GM21390 (cell line): ENCODE data around the gene SMPD3.

ENCODE experiments used
- ATAC-seq: cut with Tn5 transposase; IDR thresholded peaks from one replicate; pipeline ENCODE4 v1.9.1; 2021; ENCODE audit not compliant: unreplicated experiment

The SMPD3 gene

GRCh38 chr16:68384288-68385161 lies 63.8 kb downstream of the SMPD3 start:
- ATAC-seq, result no peak

GRCh38 chr16:68383858-68384257 lies 64.5 kb downstream of the SMPD3 start:
- ATAC-seq, result no peak

- ATAC-seq, result no peak
Observed at GRCh38 chr16:68382296-68382718, 66.0 kb downstream of the SMPD3 start.

GRCh38 chr16:68381363-68381724 lies 67.0 kb downstream of the SMPD3 start:
- ATAC-seq, result no peak

- no peak for ATAC-seq
Observed at GRCh38 chr16:68380676-68381362, 67.5 kb downstream of the SMPD3 start.

GRCh38 chr16:68380348-68380670 lies 68.0 kb downstream of the SMPD3 start:
- ATAC-seq, result no peak

GRCh38 chr16:68379472-68380347 lies 68.6 kb downstream of the SMPD3 start:
- no peak for ATAC-seq

- no peak for ATAC-seq
Observed at GRCh38 chr16:68378436-68379415, 69.6 kb downstream of the SMPD3 start.

GRCh38 chr16:68377667-68378393 lies 70.5 kb downstream of the SMPD3 start:
- no peak for ATAC-seq

GRCh38 chr16:68377221-68377620 lies 71.1 kb downstream of the SMPD3 start:
- ATAC-seq, result no peak

GRCh38 chr16:68376590-68376989 lies 71.7 kb downstream of the SMPD3 start:
- ATAC-seq, result no peak

GRCh38 chr16:68375801-68376536 lies 72.3 kb downstream of the SMPD3 start:
- ATAC-seq, result no peak

- ATAC-seq, result no peak
Observed at GRCh38 chr16:68374961-68375660, 73.2 kb downstream of the SMPD3 start.

GRCh38 chr16:68374246-68374805 lies 74.0 kb downstream of the SMPD3 start:
- no peak for ATAC-seq

GRCh38 chr16:68373528-68374245 lies 74.6 kb downstream of the SMPD3 start:
- no peak for ATAC-seq

GRCh38 chr16:68372806-68373205 lies 75.5 kb downstream of the SMPD3 start:
- ATAC-seq, result no peak

- no peak for ATAC-seq
Observed at GRCh38 chr16:68372381-68372720, 76.0 kb downstream of the SMPD3 start.
